C1 segment of cervical spinal cord (tissue), 14 donors: Measurements from ENCODE around the gene MYLK4.

Source experiments
- DNase-seq, 14 donors: peaks; one replicate each; lab custom pipeline; 2025; lab: John Stamatoyannopoulos, UW

MYLK4 gene

DNA sequence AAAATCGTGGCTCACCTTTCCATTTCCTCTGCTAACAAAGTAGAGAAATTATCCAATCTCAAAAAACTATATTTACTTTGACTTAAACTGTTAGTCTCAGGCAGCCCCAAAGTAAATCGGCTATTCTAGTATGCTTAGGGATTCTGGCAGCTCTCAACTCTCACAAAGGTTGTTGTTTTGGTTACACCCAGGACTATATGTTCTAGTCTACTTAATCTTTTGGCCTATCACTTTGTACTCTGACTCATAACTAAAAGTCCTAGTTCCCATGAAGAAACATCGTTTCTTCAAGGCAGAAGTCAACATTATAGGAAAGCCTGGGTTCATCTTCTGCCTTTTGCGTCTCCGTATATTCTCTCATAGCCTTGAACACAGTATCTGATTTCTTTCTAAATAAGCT lies 42.3 kb downstream of the MYLK4 start:
- DNase-seq: no peak

DNA sequence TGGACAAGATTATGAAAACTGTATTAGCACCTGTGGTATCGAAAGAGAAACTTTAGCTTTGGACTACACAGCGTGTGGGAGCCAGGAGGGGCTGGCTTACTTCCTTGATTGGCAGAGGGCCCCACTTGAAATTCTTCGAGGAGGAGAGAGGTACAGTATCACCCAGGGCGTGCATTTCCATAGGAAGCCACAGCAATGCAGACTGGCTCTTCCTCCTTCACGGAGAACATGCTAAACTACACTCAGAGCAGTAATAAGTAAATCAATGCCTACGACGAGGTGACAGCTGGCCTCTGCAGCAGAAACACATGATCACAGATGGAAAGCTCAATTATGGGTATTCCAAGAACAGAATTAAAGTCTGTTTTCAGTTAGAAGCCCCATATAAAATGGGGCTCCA lies 44.2 kb downstream of the MYLK4 start:
- DNase-seq: no peak

DNA sequence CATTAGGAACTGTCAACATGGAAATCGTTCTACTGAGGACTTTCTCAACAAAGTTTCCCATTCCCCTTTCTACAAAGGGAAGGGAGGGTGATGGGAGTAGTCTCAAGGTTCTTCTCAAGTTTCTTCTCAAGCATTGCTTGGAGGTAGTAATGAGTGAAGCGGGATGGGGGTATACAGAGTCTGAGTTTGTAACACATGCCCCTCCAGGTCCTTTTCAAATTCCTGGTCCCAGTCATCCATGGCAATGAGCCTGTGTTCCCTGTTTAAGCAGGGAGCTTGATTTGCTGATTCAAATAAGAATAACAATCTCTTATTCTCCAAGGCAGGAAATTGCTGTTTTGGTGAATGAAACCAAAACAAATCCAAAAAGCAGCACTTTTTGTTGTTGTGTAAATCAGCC lies 45.5 kb downstream of the MYLK4 start:
- no peak for DNase-seq

DNA sequence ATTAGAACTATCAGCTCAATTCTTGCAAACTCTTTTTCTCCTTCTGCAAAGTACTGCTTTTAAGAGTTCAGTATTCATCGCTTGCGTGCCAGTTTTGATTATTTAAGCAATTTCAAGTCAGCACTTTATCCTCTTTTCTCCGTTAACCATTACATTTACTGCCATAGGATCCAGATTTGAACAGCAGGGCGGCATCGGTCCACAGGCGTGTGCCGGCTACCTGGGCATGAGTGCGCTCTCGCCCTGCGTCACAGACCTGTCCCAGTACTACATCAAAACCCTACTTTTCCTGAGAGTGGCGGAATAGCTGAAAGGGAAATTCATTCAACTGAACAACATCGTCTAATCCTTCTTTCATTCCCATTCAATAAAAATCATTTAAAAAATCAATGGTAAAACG lies 53.4 kb downstream of the MYLK4 start:
- no peak for DNase-seq

DNA sequence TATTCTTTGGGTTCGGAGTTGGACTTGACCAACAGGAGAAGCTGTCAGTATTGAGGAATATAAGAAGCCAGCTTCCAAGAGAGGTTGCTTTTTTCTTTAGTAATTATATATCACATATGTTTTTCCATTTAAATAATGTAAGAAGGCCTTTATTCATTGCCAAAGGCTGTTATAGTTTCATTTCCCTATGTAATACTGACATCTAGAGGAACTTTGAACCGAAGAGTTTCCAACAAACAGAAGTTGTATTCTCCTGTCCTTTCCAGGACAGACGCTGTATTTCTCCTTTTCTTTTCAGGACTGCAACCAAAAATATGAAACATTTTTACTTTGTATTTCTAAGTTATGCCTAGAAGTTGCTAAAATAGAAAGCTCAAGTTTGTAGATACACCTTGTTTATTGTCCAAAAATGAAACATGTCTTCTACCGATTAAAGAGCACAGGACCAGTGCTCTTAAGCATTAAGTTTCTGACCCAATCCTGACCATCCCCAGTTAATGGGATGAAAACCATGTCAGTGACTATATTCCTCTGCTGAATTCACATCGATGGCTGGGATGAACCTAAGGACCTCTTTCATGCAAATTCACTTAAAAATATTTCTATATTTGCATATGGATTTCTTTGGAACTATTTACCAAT lies 55.1 kb downstream of the MYLK4 start:
- no peak for DNase-seq

DNA sequence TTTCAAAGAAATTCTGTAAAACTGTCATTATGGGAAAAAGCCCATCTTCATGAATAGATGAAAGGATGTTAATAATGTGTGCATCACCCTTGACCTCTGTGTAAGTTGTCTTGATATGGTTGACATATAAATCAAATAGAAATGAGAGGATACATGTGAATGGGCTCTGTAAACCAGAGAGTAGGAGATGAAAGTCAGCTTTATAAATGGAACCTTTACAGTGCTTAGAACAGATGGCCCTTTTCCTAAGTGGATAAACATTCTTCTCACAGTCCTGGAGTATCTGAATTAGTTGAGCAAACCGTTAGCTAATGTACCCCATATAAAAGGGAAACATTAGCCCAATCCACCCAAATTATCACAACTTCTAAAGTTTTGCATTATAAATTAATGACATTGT lies 57.5 kb downstream of the MYLK4 start:
- DNase-seq: no peak

DNA sequence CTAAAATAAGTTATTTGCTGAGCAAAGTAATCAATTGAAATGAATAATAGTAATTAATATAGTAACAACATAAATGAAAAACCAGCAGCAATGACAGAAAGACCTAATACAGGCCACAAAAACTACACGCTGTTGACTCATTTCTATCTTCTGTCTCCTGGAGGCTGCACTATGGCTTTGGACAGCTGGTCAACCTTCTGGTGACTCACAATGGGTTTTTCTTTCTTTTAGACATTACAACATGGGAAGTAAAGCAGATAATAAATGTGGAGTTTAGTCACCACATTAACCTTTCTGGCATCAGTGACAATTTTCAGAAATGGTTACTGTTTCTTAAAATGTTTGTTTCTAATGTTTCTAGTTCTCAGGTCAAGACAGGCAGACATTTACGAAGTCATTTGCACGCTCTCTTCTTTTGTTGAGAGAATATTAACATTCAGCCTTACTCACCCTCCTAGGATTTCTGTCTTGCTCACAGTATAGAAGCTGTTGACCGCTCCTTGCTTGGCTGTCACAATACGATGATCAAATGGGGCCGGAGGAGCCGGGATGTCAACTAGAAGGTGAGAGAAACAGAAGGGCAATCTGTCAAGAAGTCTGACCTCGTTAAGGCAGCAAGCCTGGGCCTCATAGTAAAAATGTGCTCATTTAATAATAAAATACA lies 62.2 kb downstream of the MYLK4 start:
- no peak for DNase-seq

DNA sequence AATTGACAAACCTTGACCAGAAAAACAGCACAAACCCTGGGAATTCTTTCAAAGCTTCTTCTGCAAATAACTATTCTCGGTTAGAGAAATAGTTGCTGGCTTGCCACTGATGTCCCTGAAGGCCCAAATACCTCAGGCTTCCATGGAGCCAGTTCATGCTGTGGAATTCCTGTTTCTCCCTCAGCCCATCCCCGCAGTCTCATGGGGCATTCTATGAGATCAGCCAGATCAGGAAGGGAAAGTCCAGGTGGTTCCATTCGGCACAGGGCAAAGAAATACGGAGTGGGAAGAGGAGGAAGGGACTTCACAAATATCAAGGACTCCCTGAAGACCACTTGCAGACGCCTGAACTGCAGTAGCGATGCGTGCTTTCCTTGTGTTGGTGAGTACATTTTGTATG lies 63.3 kb downstream of the MYLK4 start:
- DNase-seq: no peak

DNA sequence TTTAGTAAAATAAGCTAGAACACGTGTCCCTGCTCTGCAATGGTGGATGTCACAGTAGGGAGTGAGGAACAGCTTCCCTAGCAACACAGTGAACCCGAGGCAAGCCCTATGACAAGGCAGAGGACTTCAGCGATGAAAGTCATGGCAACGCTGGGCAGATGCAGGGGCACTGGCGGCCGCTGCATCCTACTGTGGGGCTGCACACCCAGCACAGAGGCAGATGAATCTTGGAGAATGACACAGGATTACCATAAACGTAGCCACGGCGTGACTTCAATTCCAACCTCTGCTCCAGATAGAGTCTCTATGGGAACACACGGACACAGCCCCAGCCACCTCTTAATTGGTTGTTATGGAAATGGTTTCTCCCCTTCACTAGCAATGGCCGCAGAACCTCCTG lies 64.2 kb downstream of the MYLK4 start:
- DNase-seq: no peak

DNA sequence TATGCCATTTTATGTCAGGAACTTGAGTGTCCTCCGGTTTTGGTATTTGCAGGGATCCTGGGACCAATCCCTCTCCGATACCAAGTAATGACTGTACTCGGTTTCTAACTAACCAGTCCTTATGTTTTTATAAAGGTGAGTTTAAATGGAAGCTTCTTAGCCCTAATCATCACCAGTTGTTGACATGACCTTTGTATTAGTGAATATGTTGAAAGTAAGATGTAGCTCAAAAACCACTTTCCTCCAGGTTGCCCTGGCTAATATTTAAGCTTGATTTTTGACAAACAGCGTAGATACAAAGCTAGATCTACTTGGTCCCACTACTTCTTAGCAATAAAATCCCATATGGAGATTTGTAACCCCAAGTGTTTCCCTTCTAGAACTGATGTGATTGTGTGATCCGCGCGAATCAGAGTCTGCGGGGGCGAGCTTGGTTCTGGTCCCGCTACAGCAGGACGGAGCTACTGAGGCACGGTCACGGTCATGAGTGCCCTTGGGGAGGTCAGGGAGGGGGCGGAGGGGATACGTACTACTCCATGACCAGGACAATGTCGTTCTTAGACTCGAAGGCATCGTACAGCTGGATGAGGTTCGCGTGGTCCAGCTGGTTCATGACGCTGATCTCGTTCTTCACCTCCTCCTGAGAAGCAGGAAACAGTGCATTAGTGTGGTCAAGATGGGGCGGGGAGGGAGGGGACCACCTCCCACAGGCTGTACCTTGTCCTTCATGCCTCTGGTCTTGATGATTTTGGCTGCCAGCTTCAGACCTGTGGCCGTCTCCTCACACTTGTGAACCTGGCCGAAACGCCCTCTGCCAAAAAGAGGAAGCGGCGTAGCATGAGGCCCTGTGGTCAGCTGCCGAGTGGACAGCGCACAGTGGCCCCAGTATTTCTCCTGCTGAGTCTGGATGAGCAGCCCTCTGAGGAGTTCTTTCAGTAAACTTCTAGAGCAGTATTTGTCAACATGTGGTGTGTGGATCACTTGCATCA lies 65.7 kb downstream of the MYLK4 start:
- DNase-seq: no peak

DNA sequence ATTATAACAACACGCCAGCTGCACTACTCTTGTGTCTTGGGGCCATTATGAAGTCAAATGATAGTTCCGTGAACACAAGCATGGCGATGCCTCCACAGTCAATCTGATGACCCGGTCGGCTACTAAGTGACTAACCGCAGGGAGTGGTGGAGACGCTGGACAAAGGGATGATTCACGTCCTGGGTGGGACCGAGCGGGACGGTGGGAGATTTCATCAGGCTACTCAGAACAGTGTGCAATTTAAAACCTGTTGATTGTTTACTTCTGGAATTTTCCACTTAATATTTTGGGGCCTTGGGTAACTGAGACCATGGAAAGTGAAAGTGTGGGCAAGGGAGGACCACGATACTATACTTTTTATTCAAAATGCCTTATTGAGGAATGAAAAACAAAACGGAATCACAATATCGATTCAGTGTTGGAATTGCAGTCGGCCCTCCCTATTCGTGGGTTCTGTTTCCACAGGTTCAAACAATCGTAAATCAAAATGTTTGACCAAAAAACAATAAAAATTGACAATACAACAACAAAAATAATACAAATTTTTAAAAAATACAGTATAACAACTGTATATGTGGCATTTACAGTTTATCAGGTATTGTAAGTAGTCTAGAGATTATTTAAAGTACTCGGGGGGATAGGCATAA lies 66.5 kb downstream of the MYLK4 start:
- no peak for DNase-seq

DNA sequence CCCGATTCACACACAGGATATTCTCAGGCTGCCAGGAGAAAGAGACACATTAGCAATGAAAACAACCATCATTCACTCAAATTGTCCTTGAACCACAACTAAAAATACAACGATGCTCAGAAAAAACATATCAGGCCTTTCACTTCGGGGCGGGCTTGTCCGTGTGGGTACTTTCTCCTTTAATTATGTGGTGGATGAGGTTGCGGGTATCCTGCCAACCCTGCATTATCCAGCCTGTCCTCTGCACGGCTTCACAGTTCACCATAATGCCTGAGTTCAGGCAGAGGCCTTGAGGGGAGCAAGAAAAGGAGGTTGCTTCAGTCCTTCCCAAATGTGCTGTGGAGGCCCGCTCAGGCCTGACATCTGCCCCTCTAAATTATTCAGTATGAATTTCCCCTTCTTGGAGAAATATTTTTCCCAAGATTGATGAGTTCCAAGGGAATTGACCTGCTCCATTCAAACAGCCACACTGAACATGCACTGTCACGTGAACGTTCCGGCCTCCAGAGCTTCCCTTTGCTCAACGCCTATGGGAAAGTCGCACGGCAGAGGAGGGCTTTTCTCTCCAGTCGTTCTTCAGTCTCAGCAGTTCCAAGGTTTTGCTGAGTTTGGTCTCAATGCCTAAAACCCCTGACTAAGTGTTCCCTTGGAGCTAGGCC lies 70.3 kb downstream of the MYLK4 start:
- DNase-seq: no peak

DNA sequence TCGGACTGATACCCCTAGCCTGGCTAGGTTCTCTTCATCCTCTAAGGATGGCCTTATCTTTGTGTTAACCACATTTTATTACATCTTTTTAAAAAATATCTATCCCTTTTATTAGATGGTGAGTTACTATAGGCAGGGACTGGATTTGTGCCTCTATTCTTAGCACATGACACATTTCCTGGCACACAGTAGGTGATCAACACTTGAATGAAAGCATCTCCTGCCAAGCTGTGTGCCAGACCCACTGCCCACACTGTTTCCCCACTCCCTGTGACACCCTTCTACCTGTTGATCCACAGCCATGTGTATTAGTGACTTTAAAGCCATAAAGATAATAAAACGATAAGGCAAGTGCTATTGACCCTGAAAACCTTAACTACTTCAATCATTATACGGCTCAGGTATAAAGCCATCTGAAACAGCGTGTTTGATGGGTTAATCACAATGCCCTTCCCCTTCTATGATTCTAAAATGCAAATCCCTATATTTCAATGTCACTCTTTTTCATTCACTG lies 73.6 kb downstream of the MYLK4 start:
- no peak for DNase-seq

DNA sequence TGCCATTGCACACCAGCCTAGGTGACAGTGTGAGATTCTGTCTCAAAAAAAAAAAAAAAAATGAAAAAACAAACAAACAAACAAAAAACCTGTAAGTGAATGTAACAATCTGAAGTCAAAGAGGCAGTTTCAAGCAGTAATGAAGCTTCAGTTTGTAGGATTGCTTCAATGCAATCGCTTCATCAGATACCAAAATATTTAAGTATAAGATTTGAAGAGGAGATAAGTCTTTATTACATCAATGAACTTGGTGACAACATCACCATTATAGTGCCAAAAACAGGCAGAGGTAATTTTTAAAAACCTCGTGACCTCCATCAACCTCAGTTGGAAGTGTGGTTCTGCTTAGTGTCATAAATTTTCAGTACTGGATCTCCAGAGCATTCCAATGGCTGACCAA lies 74.7 kb downstream of the MYLK4 start:
- no peak for DNase-seq

DNA sequence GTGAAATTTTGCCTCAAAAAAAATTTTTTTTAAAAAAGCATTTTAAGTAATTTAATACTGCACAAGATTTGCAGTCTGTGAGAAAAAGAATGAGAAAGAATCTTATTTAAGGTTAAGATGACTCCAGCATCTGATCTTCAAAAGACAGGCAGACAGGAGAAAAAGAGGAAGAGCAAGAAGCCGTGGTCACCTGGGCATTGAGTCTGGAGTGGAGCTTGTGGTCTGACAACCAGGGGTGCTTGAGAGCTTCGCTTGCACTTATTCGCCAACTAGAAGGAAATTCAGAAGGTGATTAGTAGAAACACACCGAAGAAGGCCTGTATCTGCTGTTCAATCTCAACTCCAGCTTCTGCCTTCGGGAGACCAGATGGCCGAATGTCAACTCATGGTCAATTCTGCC lies 75.9 kb downstream of the MYLK4 start:
- DNase-seq: no peak

DNA sequence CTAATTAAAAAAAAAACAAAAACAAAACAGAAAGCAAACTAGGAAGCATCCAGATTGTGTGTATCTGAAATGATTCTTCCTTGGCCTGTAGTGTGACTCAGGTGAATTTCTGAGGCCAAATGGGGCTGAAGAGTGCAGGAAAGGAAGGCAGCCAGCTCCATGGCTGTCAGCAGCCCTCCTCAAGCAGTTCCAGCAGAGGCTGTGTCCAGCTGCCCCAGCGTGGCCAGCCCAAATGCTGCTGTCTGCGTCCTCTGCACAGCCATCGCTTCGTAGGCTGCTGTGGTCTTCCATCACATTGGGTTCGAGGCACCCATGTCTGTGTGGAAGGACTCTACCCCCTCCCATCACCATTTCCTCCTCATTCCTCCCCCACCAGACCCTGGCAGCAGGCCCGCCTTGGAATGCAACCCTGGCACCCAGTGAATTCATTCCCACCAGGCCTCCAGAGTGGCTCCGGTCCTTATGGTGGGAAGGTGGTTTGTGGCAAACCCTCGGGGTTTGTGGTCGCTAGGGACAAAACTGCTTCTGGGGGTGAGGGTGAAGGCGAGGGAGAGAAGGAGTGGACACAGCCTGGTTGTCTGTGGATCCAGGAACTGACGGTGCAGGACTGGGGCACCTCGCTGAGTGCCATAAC lies 81.5 kb downstream of the MYLK4 start:
- peak in 1 of 14 donors; percentile 3 for DNase-seq

DNA sequence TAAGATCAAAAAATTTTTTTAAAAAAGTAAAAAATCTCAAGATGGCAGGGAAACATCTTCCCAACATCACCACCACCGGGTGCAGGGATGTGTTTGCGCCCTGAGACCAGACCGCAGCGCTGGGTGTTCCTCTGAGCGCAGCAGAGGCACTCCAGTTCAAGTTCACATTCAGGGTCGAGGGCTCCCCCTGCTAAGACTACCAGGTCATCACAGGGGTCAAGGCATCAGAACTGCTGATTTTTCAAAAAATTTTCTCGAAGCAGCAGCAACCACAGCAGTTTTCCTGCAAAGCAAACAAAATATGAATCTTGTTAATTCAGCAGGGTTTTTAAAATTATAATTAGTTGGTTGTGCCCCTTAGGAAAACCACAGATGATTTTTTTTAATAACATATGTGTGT lies 83.1 kb downstream of the MYLK4 start:
- DNase-seq: no peak

DNA sequence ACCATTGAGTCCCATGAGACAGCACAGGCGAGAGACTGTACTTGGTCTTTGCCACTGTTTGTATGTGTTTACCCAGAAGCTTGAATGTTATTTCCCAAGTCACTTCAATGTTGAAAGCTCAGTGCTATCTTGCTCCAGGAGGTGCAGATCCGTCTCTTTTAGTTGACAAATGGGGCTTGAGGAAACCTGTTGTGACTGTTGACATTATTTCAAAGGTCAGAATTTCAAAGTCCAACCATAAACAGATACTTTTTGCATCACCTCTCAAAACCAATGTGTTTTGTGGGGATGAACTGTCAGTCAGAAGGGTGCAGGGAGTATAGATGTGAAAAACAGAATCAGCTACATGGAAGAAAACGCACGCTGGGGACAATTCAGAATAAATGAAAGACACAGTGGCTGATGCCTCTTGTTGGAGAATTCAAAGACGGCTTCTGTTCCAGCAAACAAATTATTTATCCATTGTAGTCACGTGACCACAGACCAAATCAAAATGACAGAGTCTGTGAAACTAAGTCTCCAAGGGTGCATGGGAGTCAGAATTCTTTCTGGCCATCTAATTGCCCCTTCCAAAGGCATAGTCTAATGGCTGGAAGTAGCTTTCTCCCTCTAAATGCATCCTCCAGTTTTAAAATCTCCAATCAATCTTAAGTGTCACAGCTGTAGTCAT lies 83.7 kb downstream of the MYLK4 start:
- no peak for DNase-seq

DNA sequence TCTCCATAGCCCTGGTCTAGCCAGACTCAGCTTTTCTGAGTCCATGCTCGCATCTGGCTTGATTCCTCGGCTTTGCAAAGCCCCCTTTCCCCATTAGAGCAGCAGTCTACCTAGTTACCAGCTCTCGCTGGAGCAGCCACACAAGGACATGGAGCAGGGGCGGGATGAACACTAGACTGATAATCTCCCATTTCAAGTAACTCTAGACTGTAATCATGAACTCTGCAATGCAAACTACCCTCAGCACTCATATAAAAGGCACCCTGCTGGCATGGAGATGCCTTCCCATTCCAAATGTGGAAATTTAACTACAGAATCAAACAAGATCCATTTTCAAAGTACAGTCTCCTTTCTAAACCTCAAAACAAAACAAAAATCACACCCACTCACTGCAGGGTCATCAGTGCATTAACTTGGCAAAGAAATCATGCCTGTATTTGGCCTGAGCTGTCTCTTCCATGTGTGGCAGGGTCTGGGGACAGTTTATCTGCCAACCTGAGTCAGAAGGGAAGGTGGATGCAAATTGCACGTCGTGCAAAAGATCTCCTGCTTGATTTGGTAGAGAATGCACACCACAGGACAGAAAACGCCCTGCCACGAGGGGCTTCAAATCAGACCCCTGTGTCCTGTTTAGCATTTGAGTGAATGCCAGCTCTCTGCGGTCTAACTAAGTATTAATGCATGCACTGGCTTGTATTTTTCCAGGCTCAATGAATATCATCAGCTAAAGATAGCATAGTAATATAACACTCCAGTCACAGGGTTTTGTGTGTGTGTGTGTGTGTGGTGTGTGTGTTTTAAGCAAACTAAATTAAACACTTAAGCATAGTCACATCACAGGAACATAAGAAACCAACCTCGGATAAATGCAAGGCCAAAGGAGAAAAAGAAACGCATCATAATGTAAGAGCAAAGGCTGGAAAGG lies 85.3 kb downstream of the MYLK4 start:
- DNase-seq: no peak
